ENCODE measurements around the gene RAB6C.
A peak's percentile ranks its signal among the peaks of the same experiment; 100 is the strongest.
"Not testable (repeated sequence)": the region's sequence is repeated elsewhere in the genome, so short reads cannot be mapped to it uniquely, and the experiment has no call there.

The RAB6C gene

DNA sequence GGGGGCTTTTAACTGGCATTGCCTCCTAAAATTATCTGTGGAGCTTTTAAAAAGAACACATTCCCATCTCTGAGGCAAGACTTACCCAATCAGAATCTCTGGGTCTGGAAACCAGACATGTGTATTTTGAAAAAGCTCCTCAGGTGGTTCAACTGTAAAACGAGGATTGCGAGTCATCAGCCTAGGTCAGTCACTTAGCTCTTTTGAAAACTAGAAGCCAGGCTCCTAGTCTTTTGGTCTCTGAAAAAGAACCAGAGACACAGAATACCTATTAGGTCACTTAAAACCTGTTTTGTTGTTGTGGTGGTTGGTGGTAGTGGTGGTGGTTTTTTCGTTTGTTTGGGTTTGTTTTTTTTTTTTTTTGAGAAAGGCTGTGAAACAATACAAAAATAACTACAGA, 2.5 kb upstream of the RAB6C start:
- H3K9me3 Mint-ChIP-seq; H3K27ac Mint-ChIP-seq; H3K4me3 Mint-ChIP-seq; H3K4me1 Mint-ChIP-seq (ENCODE audit: low read depth); H3K36me3 Mint-ChIP-seq (ENCODE audit: low read depth): not testable (repeated sequence)
- peaks cover 47% of the 10 kb centered on the region for H3K27me3 Mint-ChIP-seq

DNA sequence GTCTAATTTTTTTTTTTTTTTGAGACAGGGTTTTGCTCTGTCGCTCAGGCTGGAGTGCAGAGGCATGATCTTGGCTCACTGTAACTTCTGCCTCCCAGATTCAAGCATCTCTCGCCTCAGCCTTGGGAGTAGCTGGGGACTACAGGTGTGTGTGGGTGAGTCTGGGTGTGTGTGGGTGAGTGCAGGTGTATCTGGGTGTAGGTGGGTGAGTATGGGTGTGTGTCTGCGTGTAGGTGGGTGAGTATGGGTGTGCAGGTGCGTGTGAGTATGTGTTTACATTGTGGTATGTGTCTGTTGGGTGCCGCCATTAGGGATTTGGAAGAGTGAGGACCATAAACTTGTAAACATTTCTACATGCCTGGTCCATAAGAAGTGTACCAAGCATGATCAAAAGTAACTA, 1.5 kb upstream of the RAB6C start:
- no peak overlapping the region for H3K27ac Mint-ChIP-seq

DNA sequence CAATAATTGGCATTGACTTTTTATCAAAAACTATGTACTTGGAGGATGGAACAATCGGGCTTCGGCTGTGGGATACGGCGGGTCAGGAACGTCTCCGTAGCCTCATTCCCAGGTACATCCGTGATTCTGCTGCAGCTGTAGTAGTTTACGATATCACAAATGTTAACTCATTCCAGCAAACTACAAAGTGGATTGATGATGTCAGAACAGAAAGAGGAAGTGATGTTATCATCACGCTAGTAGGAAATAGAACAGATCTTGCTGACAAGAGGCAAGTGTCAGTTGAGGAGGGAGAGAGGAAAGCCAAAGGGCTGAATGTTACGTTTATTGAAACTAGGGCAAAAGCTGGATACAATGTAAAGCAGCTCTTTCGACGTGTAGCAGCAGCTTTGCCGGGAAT, 780 bp downstream of the RAB6C start:
- H3K27ac Mint-ChIP-seq = not testable (repeated sequence)

More for the DNA sequence above, 1.5 kb upstream of the RAB6C start:
- Mint-ChIP-seq H3K27me3 (peaks cover 56% of the 10 kb centered on the region), H3K4me1 (ENCODE audit: low read depth) (peaks cover 10% of the 10 kb centered on the region), H3K4me3 (no peak overlapping the region), H3K9me3 (peaks cover 4% of the 10 kb centered on the region), H3K36me3 (ENCODE audit: low read depth) (no peaks in the 10 kb centered on the region)

DNA sequence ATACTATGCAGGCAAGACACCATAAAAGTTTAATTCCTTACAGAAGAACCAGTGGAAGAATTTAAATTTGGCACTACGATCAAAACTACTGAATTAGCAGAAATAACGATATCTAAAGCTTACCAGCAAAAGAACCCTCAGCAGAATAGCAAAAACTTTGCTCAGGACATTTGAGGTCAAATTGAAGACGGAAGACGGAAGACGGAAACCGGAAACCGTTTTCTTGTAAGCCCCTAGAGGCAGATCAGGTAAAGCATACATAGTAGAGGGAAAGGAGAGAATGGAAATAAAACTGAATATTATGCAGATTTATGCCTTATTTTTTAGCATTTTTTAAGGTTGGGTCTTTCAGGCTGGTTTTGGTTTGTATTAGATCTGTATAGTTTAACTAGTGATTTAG, 2.2 kb downstream of the RAB6C start:
- H3K9me3 Mint-ChIP-seq; H3K4me1 Mint-ChIP-seq (ENCODE audit: low read depth); H3K27ac Mint-ChIP-seq: not testable (repeated sequence)

More for the DNA sequence above, 780 bp downstream of the RAB6C start:
- Mint-ChIP-seq H3K4me3 (peak overlapping the region; percentile 55), H3K27me3 (peaks cover 50% of the 10 kb centered on the region)
- not testable (repeated sequence) for H3K9me3 Mint-ChIP-seq; H3K36me3 Mint-ChIP-seq (ENCODE audit: low read depth); H3K4me1 Mint-ChIP-seq (ENCODE audit: low read depth)

DNA sequence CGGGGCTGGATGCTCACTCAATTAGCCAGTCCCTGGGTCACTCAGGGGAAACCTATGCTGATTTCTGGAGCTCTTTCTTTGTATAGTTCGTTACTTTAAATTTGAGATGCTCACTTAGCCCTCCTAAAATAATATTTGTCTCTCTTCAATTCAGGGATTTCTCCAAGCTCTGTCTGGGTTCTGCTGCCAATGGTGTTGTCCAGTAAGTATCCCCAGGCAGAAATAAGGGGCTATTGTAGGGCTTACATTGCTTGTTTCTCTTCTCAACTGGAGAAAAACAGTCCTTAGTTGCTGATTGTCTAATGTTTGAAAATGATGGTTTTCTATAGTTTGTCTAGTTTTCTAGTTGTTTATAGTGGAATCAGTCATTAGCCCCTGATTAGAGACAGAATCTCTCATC, 5.0 kb downstream of the RAB6C start:
- Mint-ChIP-seq H3K4me1 (ENCODE audit: low read depth) (peaks cover 6% of the 10 kb centered on the region), H3K27ac (no peak overlapping the region), H3K27me3 (peaks cover 44% of the 10 kb centered on the region), H3K36me3 (ENCODE audit: low read depth) (no peaks in the 10 kb centered on the region), H3K4me3 (no peak overlapping the region), H3K9me3 (peaks cover 4% of the 10 kb centered on the region)

More for the DNA sequence above, 2.2 kb downstream of the RAB6C start:
- H3K4me3 Mint-ChIP-seq; H3K36me3 Mint-ChIP-seq (ENCODE audit: low read depth): not testable (repeated sequence)
- peaks cover 49% of the 10 kb centered on the region for H3K27me3 Mint-ChIP-seq

DNA sequence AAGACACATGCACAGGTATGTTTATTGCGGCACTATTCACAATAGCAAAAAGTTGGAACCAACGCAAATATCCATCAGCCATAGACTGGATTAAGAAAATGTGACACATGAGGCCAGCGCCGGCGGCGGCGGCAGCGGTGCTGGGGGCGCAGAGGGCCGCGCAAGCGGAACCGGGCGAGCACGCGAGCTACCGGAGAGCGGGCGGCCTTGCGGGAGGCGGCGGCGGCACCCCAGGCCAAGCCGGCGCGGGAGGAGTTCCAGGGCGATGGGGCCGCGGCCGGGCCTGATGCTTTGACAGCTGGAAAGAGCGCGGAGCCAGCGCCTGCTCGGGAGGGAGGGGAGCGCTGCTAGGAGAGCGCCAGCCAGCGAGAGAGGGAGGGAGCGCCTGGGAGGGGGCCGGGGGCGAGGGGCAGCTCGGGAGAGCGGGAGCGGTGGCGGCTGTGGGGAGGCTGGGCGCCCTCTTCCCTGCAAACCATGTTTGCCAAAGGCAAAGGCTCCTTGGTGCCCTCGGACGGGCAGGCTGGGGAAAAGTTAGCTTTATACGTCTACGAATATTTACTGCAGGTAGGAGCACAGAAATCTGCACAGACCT, 13.0 kb downstream of the RAB6C start:
- H3K36me3 Mint-ChIP-seq (ENCODE audit: low read depth); H3K4me3 Mint-ChIP-seq; H3K4me1 Mint-ChIP-seq (ENCODE audit: low read depth); H3K27ac Mint-ChIP-seq; H3K9me3 Mint-ChIP-seq: not testable (repeated sequence)
- peaks cover 53% of the 10 kb centered on the region for H3K27me3 Mint-ChIP-seq

DNA sequence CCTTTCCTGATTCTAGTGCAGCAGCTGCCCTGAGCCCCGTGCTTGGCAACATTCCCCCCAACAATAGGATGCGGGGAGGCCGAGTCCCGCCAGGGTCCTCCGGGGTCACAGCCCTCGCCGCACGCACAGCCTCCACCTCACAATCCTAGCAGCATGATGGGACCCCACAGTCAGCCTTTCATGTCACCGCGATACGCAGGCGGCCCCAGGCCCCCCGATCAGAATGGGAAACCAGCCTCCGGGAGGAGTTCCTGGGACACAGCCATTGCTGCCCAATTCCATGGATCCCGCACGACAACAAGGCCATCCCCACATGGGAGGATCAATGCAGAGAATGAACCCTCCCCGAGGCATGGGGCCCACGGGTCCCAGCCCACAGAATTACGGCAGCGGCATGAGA, 13.7 kb downstream of the RAB6C start:
- H3K4me3 Mint-ChIP-seq; H3K36me3 Mint-ChIP-seq (ENCODE audit: low read depth); H3K27ac Mint-ChIP-seq; H3K4me1 Mint-ChIP-seq (ENCODE audit: low read depth); H3K9me3 Mint-ChIP-seq: not testable (repeated sequence)
- peaks cover 55% of the 10 kb centered on the region for H3K27me3 Mint-ChIP-seq

DNA sequence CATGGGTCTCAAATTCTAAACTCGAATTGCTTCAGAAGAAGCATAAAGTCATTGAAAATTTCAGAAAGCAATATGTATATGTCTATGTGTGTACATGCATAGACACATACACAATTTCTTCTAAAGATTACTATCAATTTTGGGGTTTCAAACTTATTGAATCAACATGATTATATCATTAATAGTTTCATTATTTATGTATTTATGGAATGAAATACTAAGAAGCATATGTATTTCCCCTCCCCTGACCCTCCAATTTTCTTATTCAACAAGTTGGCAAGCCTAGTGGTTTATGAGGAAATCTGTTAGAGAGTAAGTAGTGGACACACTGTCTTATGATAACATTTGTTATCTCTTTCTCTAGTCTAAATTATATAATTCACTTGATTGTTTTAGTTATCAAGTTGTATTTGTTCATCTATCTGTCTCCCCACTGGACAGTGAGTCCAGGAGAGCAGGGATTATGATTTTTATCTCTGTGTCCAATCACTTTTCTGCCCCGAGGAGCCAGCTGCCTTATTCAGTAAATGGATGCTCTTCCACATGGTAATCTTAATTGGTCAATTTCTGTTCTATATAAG, 17.3 kb downstream of the RAB6C start:
- not testable (repeated sequence) for H3K4me3 Mint-ChIP-seq; H3K27ac Mint-ChIP-seq; H3K4me1 Mint-ChIP-seq (ENCODE audit: low read depth); H3K9me3 Mint-ChIP-seq; H3K36me3 Mint-ChIP-seq (ENCODE audit: low read depth)
- peaks cover 40% of the 10 kb centered on the region for H3K27me3 Mint-ChIP-seq

DNA sequence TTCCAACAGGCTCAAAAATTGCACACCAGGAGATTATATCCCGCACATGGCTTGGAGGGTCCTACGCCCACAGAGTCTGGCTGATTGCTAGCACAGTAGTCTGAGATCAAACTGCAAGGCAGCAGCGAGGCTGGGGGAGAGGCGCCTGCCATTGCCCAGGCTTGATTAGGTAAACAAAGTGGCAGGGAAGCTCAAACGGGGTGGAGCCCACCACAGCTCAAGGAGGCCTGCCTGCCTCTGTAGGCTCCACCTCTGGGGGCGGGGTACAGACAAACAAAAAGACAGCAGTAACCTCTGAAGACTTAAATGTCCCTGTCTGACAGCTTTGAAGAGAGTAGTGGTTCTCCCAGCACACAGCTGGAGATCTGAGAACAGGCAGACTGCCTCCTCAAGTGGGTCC, 19.3 kb downstream of the RAB6C start:
- H3K27me3 Mint-ChIP-seq = peaks cover 38% of the 10 kb centered on the region
- not testable (repeated sequence) for H3K4me1 Mint-ChIP-seq (ENCODE audit: low read depth); H3K9me3 Mint-ChIP-seq; H3K36me3 Mint-ChIP-seq (ENCODE audit: low read depth); H3K4me3 Mint-ChIP-seq; H3K27ac Mint-ChIP-seq

DNA sequence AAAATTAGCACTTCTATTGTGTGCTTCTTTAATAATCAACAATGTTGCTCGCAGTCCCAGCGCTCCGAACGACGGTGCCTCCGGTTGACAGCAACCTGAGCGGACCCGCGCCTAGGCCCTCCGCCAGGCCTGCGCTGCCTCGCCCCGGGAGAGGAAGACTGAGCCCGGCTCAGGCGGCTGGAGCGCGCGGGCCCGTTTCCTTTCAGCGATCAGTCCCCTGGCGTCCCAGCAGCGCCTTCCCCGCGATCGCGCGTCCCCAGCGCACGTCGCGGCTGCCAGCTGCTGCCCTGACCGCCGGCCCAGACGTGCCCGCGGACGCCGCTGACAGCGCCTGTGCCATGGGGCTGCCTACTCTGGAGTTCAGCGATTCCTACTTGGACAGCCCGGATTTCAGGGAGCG, 26.4 kb downstream of the RAB6C start:
- H3K27ac Mint-ChIP-seq; H3K4me3 Mint-ChIP-seq; H3K4me1 Mint-ChIP-seq (ENCODE audit: low read depth); H3K36me3 Mint-ChIP-seq (ENCODE audit: low read depth); H3K9me3 Mint-ChIP-seq: not testable (repeated sequence)
- peaks cover 49% of the 10 kb centered on the region for H3K27me3 Mint-ChIP-seq

DNA sequence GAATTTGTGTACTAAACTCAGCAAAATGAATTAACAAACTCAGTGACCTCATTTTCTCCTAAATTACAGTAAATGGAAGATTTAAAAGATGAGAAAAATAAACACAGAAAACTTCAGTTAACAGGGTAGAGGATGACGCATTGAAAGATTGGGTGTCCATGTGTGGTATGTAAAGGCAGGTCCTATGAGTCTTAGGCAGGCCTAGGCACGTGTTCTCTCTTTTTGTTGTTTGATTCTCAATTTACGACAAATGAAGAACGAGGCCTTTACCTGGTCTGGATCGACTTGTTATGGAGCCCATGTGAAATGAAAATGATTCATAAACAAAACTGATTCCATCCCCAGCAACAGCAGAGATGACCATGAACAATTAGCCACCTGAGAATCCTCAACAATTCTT, 37.2 kb downstream of the RAB6C start:
- H3K4me1 Mint-ChIP-seq (ENCODE audit: low read depth); H3K27ac Mint-ChIP-seq; H3K27me3 Mint-ChIP-seq; H3K36me3 Mint-ChIP-seq (ENCODE audit: low read depth); H3K4me3 Mint-ChIP-seq; H3K9me3 Mint-ChIP-seq: not testable (repeated sequence)

DNA sequence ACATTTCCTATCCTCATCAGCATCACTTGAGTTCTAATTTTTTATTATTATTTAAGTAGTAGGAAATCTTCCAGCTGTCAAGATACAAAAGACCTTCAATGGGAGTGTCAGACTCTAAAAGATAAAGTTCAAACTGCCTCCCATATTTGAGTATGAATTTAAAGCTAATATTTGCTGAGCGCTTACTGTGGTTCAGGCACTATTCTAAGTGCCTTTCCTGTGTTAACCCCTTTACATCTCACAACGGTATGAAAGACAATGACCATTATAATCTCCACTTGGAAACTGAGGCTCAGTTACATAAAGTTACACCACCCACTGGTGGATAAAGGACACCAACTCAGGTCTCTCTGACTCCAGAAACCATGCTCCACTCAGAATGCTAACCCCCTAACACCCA, 39.9 kb downstream of the RAB6C start:
- peaks cover 11% of the 10 kb centered on the region for H3K27me3 Mint-ChIP-seq
- peaks cover 4% of the 10 kb centered on the region for H3K36me3 Mint-ChIP-seq (ENCODE audit: low read depth)
- H3K4me3 Mint-ChIP-seq = no peak overlapping the region
- no peaks in the 10 kb centered on the region for H3K4me1 Mint-ChIP-seq (ENCODE audit: low read depth)
- peaks cover 7% of the 10 kb centered on the region for H3K9me3 Mint-ChIP-seq
- H3K27ac Mint-ChIP-seq = no peak overlapping the region

DNA sequence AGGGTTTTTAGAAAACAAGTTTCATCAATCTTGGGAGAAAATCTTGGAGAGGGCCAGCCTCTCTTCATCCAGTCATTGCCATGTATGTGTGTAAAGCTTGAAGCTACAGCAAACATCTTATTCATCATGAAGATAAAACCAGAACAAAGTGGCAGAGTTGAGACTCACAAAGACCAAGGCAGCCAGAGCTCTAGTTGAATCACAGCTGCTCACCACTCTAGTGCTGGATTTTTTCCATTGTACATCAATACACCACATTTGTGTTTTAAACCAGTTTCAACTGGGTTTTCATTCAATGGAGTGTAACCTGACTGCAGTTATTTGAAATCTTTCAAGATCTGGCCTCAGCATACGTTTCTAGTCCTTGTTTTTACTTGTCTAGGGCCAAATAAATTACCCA, 40.6 kb downstream of the RAB6C start:
- not testable (repeated sequence) for H3K4me1 Mint-ChIP-seq (ENCODE audit: low read depth); H3K36me3 Mint-ChIP-seq (ENCODE audit: low read depth); H3K27ac Mint-ChIP-seq; H3K4me3 Mint-ChIP-seq; H3K9me3 Mint-ChIP-seq
- peaks cover 15% of the 10 kb centered on the region for H3K27me3 Mint-ChIP-seq

DNA sequence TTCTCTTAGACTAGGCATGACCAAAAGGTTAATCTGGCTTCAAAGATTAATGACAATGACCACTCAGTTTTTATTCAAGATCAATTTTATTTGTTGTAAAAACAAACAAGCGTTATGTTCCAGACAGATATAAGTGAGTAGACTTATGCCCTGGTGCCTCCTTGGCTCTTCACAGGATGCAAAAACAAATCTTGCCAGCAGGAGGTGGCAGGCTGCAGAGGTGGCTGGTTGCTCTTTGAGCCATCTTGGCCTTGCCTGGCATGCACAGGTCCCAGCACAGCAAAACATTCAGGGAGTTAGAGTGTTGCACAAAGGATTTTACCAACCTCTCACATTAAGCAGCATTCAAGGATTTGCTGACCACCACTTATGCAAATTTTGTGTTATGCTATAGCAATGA, 46.5 kb downstream of the RAB6C start:
- peaks cover 18% of the 10 kb centered on the region for H3K27me3 Mint-ChIP-seq
- H3K9me3 Mint-ChIP-seq; H3K27ac Mint-ChIP-seq; H3K4me1 Mint-ChIP-seq (ENCODE audit: low read depth); H3K4me3 Mint-ChIP-seq; H3K36me3 Mint-ChIP-seq (ENCODE audit: low read depth): not testable (repeated sequence)
